ENCODE data around the gene ASXL3.

Gene ASXL3

GRCh38 chr18:33729556-33729955 lies 151.5 kb downstream of the ASXL3 start:
- Histone ChIP-seq H3K4me2 (ENCODE audit: low read depth, low read length) (no peak overlapping the region), H3K4me1 (ENCODE audit: low read length) (no peaks in the 10 kb centered on the region), H3K4me3 (ENCODE audit: low read length) (no peak overlapping the region), H3K9ac (ENCODE audit: low read length) (no peak overlapping the region), H4K20me1 (ENCODE audit: insufficient read depth, low read length) (no peaks in the 10 kb centered on the region), H3K79me2 (ENCODE audit: low read length) (no peaks in the 10 kb centered on the region), H3K27me3 (replicated peaks; ENCODE audit: insufficient read depth, low read length) (no peaks in the 10 kb centered on the region), H3F3A (ENCODE audit: insufficient read depth, low read length) (no peaks in the 10 kb centered on the region), H3K36me3 (replicated peaks; ENCODE audit: insufficient read depth, low read length) (no peaks in the 10 kb centered on the region), H3K9me2 (replicated peaks; ENCODE audit: insufficient read depth, low read length) (no peaks in the 10 kb centered on the region), H3K9me3 (replicated peaks; ENCODE audit: insufficient read depth, low read length) (no peaks in the 10 kb centered on the region), H3K27ac (ENCODE audit: low read length) (no peak overlapping the region), H2AFZ (ENCODE audit: low read length) (no peak overlapping the region)
- TF ChIP-seq EZH2 (optimal IDR thresholded peaks at IDR 0.05; ENCODE audit: low read depth, low read length) (no peak), EZH2phosphoT487 (IDR thresholded peaks at IDR 0.05; ENCODE audit: low read length) (no peak), CTCF (IDR thresholded peaks at IDR 0.05; ENCODE audit: low read length) (no peak)
- no peak for DNase-seq

DNA sequence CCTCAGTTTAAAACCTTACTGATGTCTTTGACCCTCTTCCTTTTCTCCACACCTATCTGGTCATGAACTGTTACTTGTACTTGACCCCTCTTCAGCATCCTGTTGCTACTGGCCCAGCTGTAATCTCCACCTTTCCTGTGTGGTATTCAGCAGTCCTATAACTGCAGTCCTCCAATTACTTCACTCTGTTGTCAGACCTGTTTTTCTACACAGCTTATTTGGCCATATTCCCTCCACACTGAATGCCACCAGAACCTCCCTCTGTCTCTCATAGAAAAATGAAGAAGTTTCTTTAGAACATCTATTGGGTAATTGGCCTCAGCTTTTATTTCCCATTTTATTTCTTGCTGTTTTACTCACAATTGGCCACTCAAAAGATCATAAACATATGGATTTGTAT lies 155.4 kb downstream of the ASXL3 start:
- Histone ChIP-seq H4K20me1 (ENCODE audit: insufficient read depth, low read length) (no peaks in the 10 kb centered on the region), H3K4me1 (ENCODE audit: low read length) (no peaks in the 10 kb centered on the region), H3K4me2 (ENCODE audit: low read depth, low read length) (no peak overlapping the region), H2AFZ (ENCODE audit: low read length) (no peak overlapping the region), H3F3A (ENCODE audit: insufficient read depth, low read length) (no peaks in the 10 kb centered on the region), H3K9me2 (replicated peaks; ENCODE audit: insufficient read depth, low read length) (0 out of 2 replicates have a peak, but pooled peaks cover 2% of the 10 kb centered on the region), H3K79me2 (ENCODE audit: low read length) (no peaks in the 10 kb centered on the region), H3K9me3 (replicated peaks; ENCODE audit: insufficient read depth, low read length) (no peaks in the 10 kb centered on the region), H3K9ac (ENCODE audit: low read length) (no peak overlapping the region), H3K4me3 (ENCODE audit: low read length) (no peak overlapping the region), H3K27ac (ENCODE audit: low read length) (no peak overlapping the region), H3K27me3 (replicated peaks; ENCODE audit: insufficient read depth, low read length) (no peaks in the 10 kb centered on the region), H3K36me3 (replicated peaks; ENCODE audit: insufficient read depth, low read length) (no peaks in the 10 kb centered on the region)
- DNase-seq, result no peak
- TF ChIP-seq EZH2phosphoT487 (IDR thresholded peaks at IDR 0.05; ENCODE audit: low read length) (no peak), EZH2 (optimal IDR thresholded peaks at IDR 0.05; ENCODE audit: low read depth, low read length) (no peak), CTCF (IDR thresholded peaks at IDR 0.05; ENCODE audit: low read length) (no peak)

- no peak for DNase-seq
- Histone ChIP-seq H3K9me2 (replicated peaks; ENCODE audit: insufficient read depth, low read length) (0 out of 2 replicates have a peak, but pooled peaks cover 2% of the 10 kb centered on the region), H3K4me1 (ENCODE audit: low read length) (no peaks in the 10 kb centered on the region), H3K9ac (ENCODE audit: low read length) (no peak overlapping the region), H3K4me2 (ENCODE audit: low read depth, low read length) (no peak overlapping the region), H3K27ac (ENCODE audit: low read length) (no peak overlapping the region), H3F3A (ENCODE audit: insufficient read depth, low read length) (no peaks in the 10 kb centered on the region), H3K27me3 (replicated peaks; ENCODE audit: insufficient read depth, low read length) (no peaks in the 10 kb centered on the region), H2AFZ (ENCODE audit: low read length) (no peak overlapping the region), H3K36me3 (replicated peaks; ENCODE audit: insufficient read depth, low read length) (no peaks in the 10 kb centered on the region), H3K9me3 (replicated peaks; ENCODE audit: insufficient read depth, low read length) (no peaks in the 10 kb centered on the region), H4K20me1 (ENCODE audit: insufficient read depth, low read length) (no peaks in the 10 kb centered on the region), H3K79me2 (ENCODE audit: low read length) (no peaks in the 10 kb centered on the region), H3K4me3 (ENCODE audit: low read length) (no peak overlapping the region)
- TF ChIP-seq EZH2 (optimal IDR thresholded peaks at IDR 0.05; ENCODE audit: low read depth, low read length), result no peak
- TF ChIP-seq EZH2phosphoT487 (IDR thresholded peaks at IDR 0.05; ENCODE audit: low read length), result no peak
- no peak for TF ChIP-seq CTCF (IDR thresholded peaks at IDR 0.05; ENCODE audit: low read length)
Measured at GRCh38 chr18:33735428-33735827, 157.4 kb downstream of the ASXL3 start.

All from MM.1S (cell line).